Pulmonary artery endothelial cell (primary cell): ENCODE measurements around the gene CORO2A. TPM values are rescaled to one million over a fixed set of nuclear protein-coding genes. Genes with fewer than 3 reads are reported as not detected.

Experiments
- DNase-seq: peaks from one replicate; pipeline ENCODE4 v3.0.0-alpha.2; 2011; ENCODE audit warnings: low read depth, low spot score
- total RNA-seq: library from RNA; depleted of rRNA; stranded (reverse); fragments of >200 nt; gene quantifications from 2 replicates; pipeline ENCODE4 v1.2.3, GENCODE V29; 2014

Gene CORO2A
- total RNA-seq, 1 donor from 2014 or later = 0.26 TPM

- no peak for DNase-seq
Measured at GRCh38 chr9:98219794-98220370, 27.4 kb upstream of the CORO2A start.

GRCh38 chr9:98219364-98219716 lies 26.9 kb upstream of the CORO2A start:
- no peak for DNase-seq

GRCh38 chr9:98218562-98219363 lies 26.3 kb upstream of the CORO2A start:
- DNase-seq = no peak

- DNase-seq = no peak
Measured at GRCh38 chr9:98217255-98217654, 24.8 kb upstream of the CORO2A start.

- no peak for DNase-seq
Measured at GRCh38 chr9:98216391-98216790, 24.0 kb upstream of the CORO2A start.

- DNase-seq = no peak
Measured at GRCh38 chr9:98215821-98216220, 23.4 kb upstream of the CORO2A start.

GRCh38 chr9:98215271-98215670 lies 22.8 kb upstream of the CORO2A start:
- no peak for DNase-seq

- no peak for DNase-seq
Measured at GRCh38 chr9:98214811-98215210, 22.4 kb upstream of the CORO2A start.

- DNase-seq = no peak
Measured at GRCh38 chr9:98211260-98211659, 18.8 kb upstream of the CORO2A start.

- DNase-seq = no peak
Measured at GRCh38 chr9:98210435-98210834, 18.0 kb upstream of the CORO2A start.

GRCh38 chr9:98209530-98209929 lies 17.1 kb upstream of the CORO2A start:
- no peak for DNase-seq

- DNase-seq = no peak
Measured at GRCh38 chr9:98208635-98209034, 16.2 kb upstream of the CORO2A start.

- DNase-seq = no peak
Measured at GRCh38 chr9:98207606-98208005, 15.2 kb upstream of the CORO2A start.

GRCh38 chr9:98206754-98207153 lies 14.3 kb upstream of the CORO2A start:
- DNase-seq = no peak

GRCh38 chr9:98204692-98205091 lies 12.3 kb upstream of the CORO2A start:
- no peak for DNase-seq

GRCh38 chr9:98203153-98203552 lies 10.7 kb upstream of the CORO2A start:
- DNase-seq = no peak

GRCh38 chr9:98202252-98202651 lies 9.8 kb upstream of the CORO2A start:
- DNase-seq = no peak

- no peak for DNase-seq
Measured at GRCh38 chr9:98201749-98202148, 9.3 kb upstream of the CORO2A start.

- DNase-seq = no peak
Measured at GRCh38 chr9:98201102-98201501, 8.7 kb upstream of the CORO2A start.

- DNase-seq = no peak
Measured at GRCh38 chr9:98199388-98200033, 7.1 kb upstream of the CORO2A start.

- DNase-seq = no peak
Measured at GRCh38 chr9:98195671-98196070, 3.2 kb upstream of the CORO2A start.

GRCh38 chr9:98193336-98193944 lies 1.0 kb upstream of the CORO2A start:
- no peak for DNase-seq
